ENCODE data around the gene CACFD1.

The CACFD1 gene

DNA sequence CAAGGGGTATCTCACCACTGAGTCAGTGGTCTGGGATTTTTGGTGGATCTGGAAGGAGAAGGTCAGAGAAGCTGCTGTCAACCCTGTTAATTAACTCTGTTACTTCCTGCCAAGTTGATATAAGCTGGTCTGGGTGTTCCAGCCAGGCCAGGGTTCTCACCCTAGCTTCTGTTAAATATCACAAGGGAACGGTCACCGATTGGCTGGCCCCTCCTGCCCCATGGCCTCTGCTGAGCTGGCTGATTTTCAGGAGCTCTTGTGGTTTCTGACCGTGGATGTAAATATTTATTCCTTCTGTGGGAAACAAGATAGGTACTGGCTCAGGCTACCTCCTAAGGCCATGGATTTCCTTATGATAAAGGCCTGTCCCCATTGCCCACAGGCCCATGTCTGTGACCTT is 36.6 kb upstream of the CACFD1 start:
- DNase-seq (ENCODE audit: low read depth) = no peak
- TF ChIP-seq CTCF (IDR thresholded peaks at IDR 0.05; ENCODE audit: insufficient read depth, low read depth, low read length, missing control alignments) = no peak
- H3K4me3 ChIP-seq (ENCODE audit: low read length) = no peak overlapping the region

DNA sequence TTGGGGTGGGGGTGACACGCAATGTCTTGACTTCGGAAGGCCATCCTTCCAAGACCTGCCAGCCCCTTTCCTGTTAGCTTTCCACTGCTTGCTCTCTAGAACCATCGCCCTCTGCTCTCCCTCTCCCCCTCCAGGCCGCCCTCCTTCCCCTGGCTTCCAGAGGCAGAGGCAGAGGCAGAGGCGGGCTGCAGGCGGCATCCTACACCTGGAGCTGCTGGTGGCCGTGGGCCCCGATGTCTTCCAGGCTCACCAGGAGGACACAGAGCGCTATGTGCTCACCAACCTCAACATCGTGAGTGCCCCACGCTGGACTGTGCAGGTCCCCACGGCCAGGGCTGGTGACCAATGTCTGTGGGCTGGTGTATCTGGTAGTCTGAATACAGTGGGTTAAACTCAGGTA is 35.6 kb upstream of the CACFD1 start:
- no peak for DNase-seq (ENCODE audit: low read depth)
- no peak for TF ChIP-seq CTCF (IDR thresholded peaks at IDR 0.05; ENCODE audit: insufficient read depth, low read depth, low read length, missing control alignments)
- H3K4me3 ChIP-seq (ENCODE audit: low read length) = no peak overlapping the region

DNA sequence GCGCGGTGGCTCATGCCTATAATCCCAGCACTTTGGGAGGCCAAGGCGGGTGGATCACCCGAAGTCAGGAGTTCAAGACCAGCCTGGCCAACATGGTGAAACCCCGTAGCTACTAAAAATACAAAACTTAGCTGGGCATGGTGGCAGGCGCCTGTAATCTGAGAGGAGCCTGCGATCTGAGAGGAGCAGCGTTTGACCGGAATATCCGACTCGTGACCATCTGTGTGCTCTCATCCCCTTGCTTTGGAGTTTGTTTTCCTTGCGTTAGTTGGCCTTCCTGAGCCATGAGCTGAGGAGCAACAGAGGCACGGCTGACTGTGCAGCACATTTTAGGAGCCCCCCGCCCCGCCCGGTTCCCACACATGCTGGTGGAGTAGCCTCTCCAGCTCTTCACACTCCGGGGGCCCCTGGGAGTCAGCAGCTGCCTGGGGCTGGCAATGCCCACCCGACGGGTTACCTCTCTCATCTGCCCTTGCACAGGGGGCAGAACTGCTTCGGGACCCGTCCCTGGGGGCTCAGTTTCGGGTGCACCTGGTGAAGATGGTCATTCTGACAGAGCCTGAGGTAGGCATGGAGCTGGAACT is 34.6 kb upstream of the CACFD1 start:
- no peak overlapping the region for H3K4me3 ChIP-seq (ENCODE audit: low read length)
- DNase-seq (ENCODE audit: low read depth) = no peak
- TF ChIP-seq CTCF (IDR thresholded peaks at IDR 0.05; ENCODE audit: insufficient read depth, low read depth, low read length, missing control alignments) = no peak

DNA sequence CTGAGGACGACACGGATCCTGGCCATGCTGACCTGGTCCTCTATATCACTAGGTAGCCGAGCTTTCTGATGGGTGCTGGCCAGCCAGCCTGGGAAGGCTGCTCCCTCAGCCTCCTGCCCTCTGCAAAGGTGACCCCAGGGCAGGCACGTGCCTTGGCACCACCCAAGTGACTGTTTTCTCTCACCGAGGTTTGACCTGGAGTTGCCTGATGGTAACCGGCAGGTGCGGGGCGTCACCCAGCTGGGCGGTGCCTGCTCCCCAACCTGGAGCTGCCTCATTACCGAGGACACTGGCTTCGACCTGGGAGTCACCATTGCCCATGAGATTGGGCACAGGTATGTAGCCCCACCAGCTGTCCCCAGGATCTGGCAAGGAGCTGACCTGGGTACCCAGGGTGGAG is 33.8 kb upstream of the CACFD1 start:
- DNase-seq (ENCODE audit: low read depth) = no peak

DNA sequence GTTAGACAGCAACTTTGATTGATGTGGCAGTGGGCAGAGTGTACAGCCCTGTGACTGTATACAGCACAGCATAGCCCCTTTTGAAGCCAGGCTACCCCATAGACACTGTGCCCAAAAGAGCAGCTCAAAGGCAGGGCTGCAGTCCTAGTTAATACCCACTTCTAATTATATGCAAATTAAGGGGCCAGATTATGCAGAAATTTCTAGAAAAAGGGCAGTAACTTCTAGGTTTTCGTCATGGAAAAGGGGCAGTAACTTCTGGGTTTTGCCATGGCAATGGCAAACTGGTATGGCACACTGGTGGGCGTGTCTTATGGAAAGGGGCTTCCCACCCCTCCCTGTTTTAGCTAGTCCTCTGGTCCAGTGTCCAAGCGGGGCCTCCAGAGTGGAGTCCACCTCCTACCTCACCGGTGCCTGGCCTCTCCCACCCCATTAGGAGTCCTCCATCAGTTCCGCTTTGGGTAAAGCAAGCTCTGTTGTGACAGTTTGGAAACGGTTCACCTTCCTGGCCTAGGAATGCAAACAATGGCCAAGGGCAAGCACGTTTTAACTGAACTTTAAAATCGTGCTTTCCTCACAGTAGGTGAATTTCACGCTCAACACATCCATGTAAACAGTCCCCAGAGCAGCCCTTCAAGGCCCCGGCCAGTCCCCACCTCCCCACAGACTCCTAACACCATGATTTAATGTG is 32.0 kb upstream of the CACFD1 start:
- no peak for DNase-seq (ENCODE audit: low read depth)
- H3K4me3 ChIP-seq (ENCODE audit: low read length) = no peak overlapping the region
- TF ChIP-seq CTCF (IDR thresholded peaks at IDR 0.05; ENCODE audit: insufficient read depth, low read depth, low read length, missing control alignments) = no peak

More for the DNA sequence above, 33.8 kb upstream of the CACFD1 start:
- no peak for TF ChIP-seq CTCF (IDR thresholded peaks at IDR 0.05; ENCODE audit: insufficient read depth, low read depth, low read length, missing control alignments)
- no peak overlapping the region for H3K4me3 ChIP-seq (ENCODE audit: low read length)

DNA sequence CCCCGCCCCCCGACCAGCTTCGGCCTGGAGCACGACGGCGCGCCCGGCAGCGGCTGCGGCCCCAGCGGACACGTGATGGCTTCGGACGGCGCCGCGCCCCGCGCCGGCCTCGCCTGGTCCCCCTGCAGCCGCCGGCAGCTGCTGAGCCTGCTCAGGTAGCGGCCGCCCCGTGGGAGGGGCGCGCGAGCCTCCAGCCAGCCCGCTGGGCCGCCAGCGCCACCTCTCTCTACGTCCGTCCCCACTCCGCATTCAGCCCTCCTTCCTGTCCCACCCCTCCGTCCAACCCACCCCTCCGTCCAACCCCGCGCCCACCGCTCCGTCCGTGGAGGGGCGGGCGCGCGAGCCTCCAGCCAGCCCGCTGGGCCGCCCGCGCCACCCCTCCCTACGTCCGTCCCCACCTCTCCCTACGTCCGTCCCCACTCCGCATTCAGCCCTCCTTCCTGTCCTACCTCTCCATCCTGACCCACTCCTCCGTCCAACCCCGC is 31.1 kb upstream of the CACFD1 start:
- no peak overlapping the region for H3K4me3 ChIP-seq (ENCODE audit: low read length)
- no peak for TF ChIP-seq CTCF (IDR thresholded peaks at IDR 0.05; ENCODE audit: insufficient read depth, low read depth, low read length, missing control alignments)
- DNase-seq (ENCODE audit: low read depth) = peak; percentile 25

- no peak for DNase-seq (ENCODE audit: low read depth)
- no peak overlapping the region for H3K4me3 ChIP-seq (ENCODE audit: low read length)
- TF ChIP-seq CTCF (IDR thresholded peaks at IDR 0.05; ENCODE audit: insufficient read depth, low read depth, low read length, missing control alignments) = no peak
Observed at GRCh38 chr9:133429214-133429613, 30.6 kb upstream of the CACFD1 start.
